Fibroblast of lung (primary cell): ENCODE data around the gene PBX1. TPM values are rescaled to one million over a fixed set of nuclear protein-coding genes. Genes with fewer than 3 reads are reported as not detected.

ENCODE experiments used
- DNase-seq, 2 donors: peaks; one replicate each; pipeline versions ENCODE4 v3.0.0 to v3.0.0-alpha.2; 2010; ENCODE audit warnings: low read depth in 2 of 2
- H2AFZ ChIP-seq: 2 replicates; pipeline ENCODE4 v1.5.1; 2012; ENCODE audit warnings: low read length, control low read depth, inconsistent platforms
- H3K27ac ChIP-seq: 2 replicates; pipeline ENCODE4 v1.5.1; 2011; ENCODE audit warnings: low read length, control low read depth; ENCODE audit not compliant: insufficient read depth
- H3K27me3 ChIP-seq: 2 replicates; pipeline ENCODE4 v1.5.1; 2011; ENCODE audit warnings: mild to moderate bottlenecking, low read length; ENCODE audit not compliant: control insufficient read depth, insufficient read depth
- H3K36me3 ChIP-seq: 2 replicates; pipeline ENCODE4 v1.5.1; 2011; ENCODE audit warnings: low read length; ENCODE audit not compliant: control insufficient read depth, insufficient read depth
- H3K4me1 ChIP-seq: 2 replicates; pipeline ENCODE4 v1.5.1; 2011; ENCODE audit warnings: low read length; ENCODE audit not compliant: control insufficient read depth, insufficient read depth; ENCODE audit errors: extremely low read depth
- H3K4me2 ChIP-seq: 2 replicates; pipeline ENCODE4 v1.5.1; 2011; ENCODE audit warnings: low read length, control low read depth; ENCODE audit not compliant: insufficient read depth; ENCODE audit errors: extremely low read depth
- H3K4me3 ChIP-seq, 4 experiments: fragments of 200-600 bp in 1 of 4; sonication (generic) in 1 of 4; replicated peaks in 1 of 4; 2 replicates each; pipeline ENCODE4 v1.5.1; 2011 to 2016; ENCODE audit warnings: low read length in 4 of 4, low read depth in 3 of 4, mild to moderate bottlenecking in 3 of 4, control low read depth in 2 of 4, inconsistent platforms in 1 of 4, mixed read lengths in 1 of 4; ENCODE audit not compliant: insufficient read depth in 1 of 4; ENCODE audit errors: control extremely low read depth in 1 of 4
- H3K79me2 ChIP-seq: 2 replicates; pipeline ENCODE4 v1.5.1; 2012; ENCODE audit warnings: mild to moderate bottlenecking, low read length, inconsistent platforms; ENCODE audit not compliant: control insufficient read depth, insufficient read depth
- H3K9ac ChIP-seq: 2 replicates; pipeline ENCODE4 v1.5.1; 2011; ENCODE audit warnings: mild to moderate bottlenecking, low read length, control low read depth; ENCODE audit not compliant: insufficient read depth
- H3K9me3 ChIP-seq: 2 replicates; pipeline ENCODE4 v1.5.1; 2012; ENCODE audit warnings: low read depth, low read length; ENCODE audit not compliant: control insufficient read depth, insufficient read depth
- H4K20me1 ChIP-seq: 2 replicates; pipeline ENCODE4 v1.5.1; 2011; ENCODE audit warnings: low read length; ENCODE audit not compliant: control insufficient read depth, insufficient read depth; ENCODE audit errors: extremely low read depth
- EZH2 ChIP-seq: IDR thresholded peaks from 2 replicates; pipeline ENCODE4 v1.5.1; 2012; ENCODE audit warnings: low read length, control low read depth, mild to moderate bottlenecking; ENCODE audit errors: missing control alignments
- polyA plus RNA-seq, 2 donors: library from polyadenylated mRNA; depleted of rRNA in 1 of 2; stranded (reverse) in 1 of 2; unstranded in 1 of 2; fragments of >200 nt; gene quantifications; 2 replicates each; pipeline ENCODE4 v1.2.1, GENCODE V29; 2011 to 2012; ENCODE audit warnings: missing spikeins in 1 of 2
- total RNA-seq: library from RNA; depleted of rRNA; stranded (reverse); fragments of >200 nt; gene quantifications from 2 replicates; pipeline ENCODE4 v1.2.1, GENCODE V29; 2014
- TF ChIP-seq, protein P1 (sequence below), 2 donors: IDR thresholded peaks in 1 of 2; conservative IDR thresholded peaks in 1 of 2; 1 replicate in 1 of 2; 2 replicates in 1 of 2; pipeline ENCODE4 v1.5.1; 2011 to 2012; ENCODE audit warnings: low read length in 2 of 2, control low read depth in 1 of 2, inconsistent platforms in 1 of 2, low read depth in 1 of 2, mild to moderate bottlenecking in 1 of 2

Gene PBX1
- total and polyA plus RNA-seq, 2 donors (not counting 1 experiment from before 2014, with no cell fraction given) = 43.1 to 46.7 TPM

DNA sequence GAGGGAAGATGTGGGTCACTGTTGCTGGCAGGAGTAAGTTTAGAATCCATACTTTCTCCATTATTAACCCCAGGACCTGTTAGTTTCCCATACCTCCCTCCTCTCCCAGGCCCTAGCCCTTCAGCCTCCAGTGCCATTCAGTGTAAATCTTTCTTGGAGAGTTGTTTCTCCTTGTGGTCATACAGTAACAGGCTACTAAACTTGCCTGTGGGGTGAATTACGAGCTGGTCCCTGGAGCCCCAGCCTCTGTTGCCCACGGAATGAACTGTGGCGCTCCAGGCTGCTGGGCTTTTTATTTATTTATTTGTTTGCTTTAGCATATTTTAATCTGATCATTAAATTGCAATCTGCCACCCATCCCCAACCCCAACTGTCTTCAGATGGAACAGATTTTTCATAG, 305.2 kb downstream of the PBX1 start:
- H4K20me1 ChIP-seq = no peaks in the 10 kb centered on the region
- TF ChIP-seq, protein P1, sequence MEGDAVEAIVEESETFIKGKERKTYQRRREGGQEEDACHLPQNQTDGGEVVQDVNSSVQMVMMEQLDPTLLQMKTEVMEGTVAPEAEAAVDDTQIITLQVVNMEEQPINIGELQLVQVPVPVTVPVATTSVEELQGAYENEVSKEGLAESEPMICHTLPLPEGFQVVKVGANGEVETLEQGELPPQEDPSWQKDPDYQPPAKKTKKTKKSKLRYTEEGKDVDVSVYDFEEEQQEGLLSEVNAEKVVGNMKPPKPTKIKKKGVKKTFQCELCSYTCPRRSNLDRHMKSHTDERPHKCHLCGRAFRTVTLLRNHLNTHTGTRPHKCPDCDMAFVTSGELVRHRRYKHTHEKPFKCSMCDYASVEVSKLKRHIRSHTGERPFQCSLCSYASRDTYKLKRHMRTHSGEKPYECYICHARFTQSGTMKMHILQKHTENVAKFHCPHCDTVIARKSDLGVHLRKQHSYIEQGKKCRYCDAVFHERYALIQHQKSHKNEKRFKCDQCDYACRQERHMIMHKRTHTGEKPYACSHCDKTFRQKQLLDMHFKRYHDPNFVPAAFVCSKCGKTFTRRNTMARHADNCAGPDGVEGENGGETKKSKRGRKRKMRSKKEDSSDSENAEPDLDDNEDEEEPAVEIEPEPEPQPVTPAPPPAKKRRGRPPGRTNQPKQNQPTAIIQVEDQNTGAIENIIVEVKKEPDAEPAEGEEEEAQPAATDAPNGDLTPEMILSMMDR (conservative IDR thresholded peaks at IDR 0.05 in 1 of 2, IDR thresholded peaks at IDR 0.05 in 1 of 2; ENCODE audit: low read depth in 1 of 2, low read length in 2 of 2) = no peak
- TF ChIP-seq EZH2 = no peak
- no peak overlapping the region for H2AFZ ChIP-seq
- H3K36me3 ChIP-seq = no peaks in the 10 kb centered on the region
- H3K4me1 ChIP-seq = no peaks in the 10 kb centered on the region
- no peaks in the 10 kb centered on the region for H3K27me3 ChIP-seq
- DNase-seq = no peak
- H3K9me3 ChIP-seq = no peaks in the 10 kb centered on the region
- H3K9ac ChIP-seq = no peak overlapping the region
- H3K4me3 ChIP-seq = no peak overlapping the region
- no peak overlapping the region for H3K27ac ChIP-seq
- H3K4me2 ChIP-seq = no peak overlapping the region
- no peaks in the 10 kb centered on the region for H3K79me2 ChIP-seq

DNA sequence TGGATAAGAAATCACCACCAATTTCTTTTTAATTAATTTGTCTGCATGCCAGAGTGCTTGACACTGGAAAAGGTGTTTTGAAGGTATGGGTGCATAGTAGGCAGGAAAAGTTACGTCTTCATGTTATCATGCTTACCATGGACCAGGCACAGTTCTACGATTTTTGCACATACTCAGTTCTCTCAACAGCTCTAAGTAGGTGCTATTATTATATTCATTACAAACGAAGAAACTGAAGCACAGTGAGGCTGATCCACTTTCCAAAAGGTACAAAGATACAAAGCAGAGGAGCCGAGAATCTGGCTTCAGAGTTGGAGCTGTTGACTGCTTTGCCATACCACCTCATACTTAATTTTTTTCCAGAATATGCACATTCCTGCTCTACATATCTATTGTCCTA, 306.4 kb downstream of the PBX1 start:
- no peaks in the 10 kb centered on the region for H3K36me3 ChIP-seq
- no peak overlapping the region for H2AFZ ChIP-seq
- no peak for DNase-seq
- H3K4me2 ChIP-seq = no peak overlapping the region
- H3K9ac ChIP-seq = no peak overlapping the region
- H3K79me2 ChIP-seq = no peaks in the 10 kb centered on the region
- no peak overlapping the region for H3K4me3 ChIP-seq
- no peaks in the 10 kb centered on the region for H3K9me3 ChIP-seq
- no peaks in the 10 kb centered on the region for H3K27me3 ChIP-seq
- no peak for TF ChIP-seq EZH2
- TF ChIP-seq, protein P1 (conservative IDR thresholded peaks at IDR 0.05 in 1 of 2, IDR thresholded peaks at IDR 0.05 in 1 of 2; ENCODE audit: low read depth in 1 of 2, low read length in 2 of 2) = no peak
- no peak overlapping the region for H3K27ac ChIP-seq
- no peaks in the 10 kb centered on the region for H3K4me1 ChIP-seq
- H4K20me1 ChIP-seq = no peaks in the 10 kb centered on the region

DNA sequence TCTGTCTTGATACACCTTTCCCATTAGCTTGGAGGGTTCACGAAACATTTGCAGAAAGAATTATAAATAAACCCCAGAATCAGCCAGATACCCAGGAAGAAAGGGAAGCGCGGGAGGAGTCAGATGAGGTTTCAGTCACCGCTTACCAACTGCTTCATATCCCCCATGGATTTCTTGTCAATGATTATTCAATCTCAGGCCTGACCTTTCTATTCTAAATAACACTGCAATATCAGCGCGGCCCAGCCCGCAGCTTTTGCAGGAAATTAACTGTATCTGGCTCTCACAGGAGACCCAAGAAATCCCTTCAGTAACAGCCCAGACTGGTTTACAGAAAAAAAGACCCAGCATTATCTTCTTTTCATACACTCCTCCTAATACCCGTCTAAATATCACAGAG, 308.6 kb downstream of the PBX1 start:
- H3K4me1 ChIP-seq = no peaks in the 10 kb centered on the region
- TF ChIP-seq, protein P1 (conservative IDR thresholded peaks at IDR 0.05 in 1 of 2, IDR thresholded peaks at IDR 0.05 in 1 of 2; ENCODE audit: low read depth in 1 of 2, low read length in 2 of 2) = no peak
- no peaks in the 10 kb centered on the region for H3K36me3 ChIP-seq
- no peak overlapping the region for H3K4me2 ChIP-seq
- no peaks in the 10 kb centered on the region for H4K20me1 ChIP-seq
- H3K27me3 ChIP-seq = no peaks in the 10 kb centered on the region
- no peak overlapping the region for H3K4me3 ChIP-seq
- no peak overlapping the region for H2AFZ ChIP-seq
- H3K79me2 ChIP-seq = no peaks in the 10 kb centered on the region
- H3K9me3 ChIP-seq = no peaks in the 10 kb centered on the region
- no peak for DNase-seq
- H3K27ac ChIP-seq = no peak overlapping the region
- H3K9ac ChIP-seq = no peak overlapping the region
